GM12801 (cell line): ENCODE results near the gene KRT85.

Experiments used
- CTCF ChIP-seq: IDR thresholded peaks from one replicate; pipeline ENCODE4 v1.5.1; 2011; ENCODE audit warnings: control low read depth; ENCODE audit not compliant: insufficient read length; ENCODE audit errors: extremely low read depth

The KRT85 gene

GRCh38 chr12:52358575-52359350 is 8.5 kb downstream of the KRT85 start:
- no peak for TF ChIP-seq CTCF

GRCh38 chr12:52356762-52357580 is 10.3 kb downstream of the KRT85 start:
- no peak for TF ChIP-seq CTCF

- no peak for TF ChIP-seq CTCF
Observed at GRCh38 chr12:52356031-52356761, 11.1 kb downstream of the KRT85 start.

GRCh38 chr12:52355176-52355575 is 12.1 kb downstream of the KRT85 start:
- TF ChIP-seq CTCF: no peak

GRCh38 chr12:52354200-52354599 is 13.1 kb downstream of the KRT85 start:
- TF ChIP-seq CTCF: no peak

GRCh38 chr12:52353766-52354165 is 13.5 kb downstream of the KRT85 start:
- TF ChIP-seq CTCF: no peak

GRCh38 chr12:52352951-52353350 is 14.3 kb downstream of the KRT85 start:
- no peak for TF ChIP-seq CTCF
